ENCODE data around the gene SEMA4D. TPM values are rescaled to one million over a fixed set of nuclear protein-coding genes. Genes with fewer than 3 reads are reported as not detected.

The SEMA4D gene
- total RNA-seq, 1 donor from 2014 or later: 368 TPM

Other genes starting within 250 kb of the SEMA4D start
- 167 and 176 TPM in 2 replicates for gene CKS2, start 186.9 kb downstream of the SEMA4D start, total RNA-seq
- gene SECISBP2, start 179.6 kb downstream of the SEMA4D start, total RNA-seq: 48.6 and 50.7 TPM in 2 replicates
- gene GADD45G, start 106.9 kb upstream of the SEMA4D start, total RNA-seq: 19.8 and 20.0 TPM in 2 replicates

Data from activated CD4-positive, alpha-beta T cell treated with anti-CD3 and anti-CD28 coated beads, Interleukin-2, amount 10 ng/mL, durations not matched to agents 24 days and 14 days (primary cell).